ENCODE measurements around the gene IGFL1.
"Not testable (repeated sequence)": the region's sequence is repeated elsewhere in the genome, so short reads cannot be mapped to it uniquely, and the experiment has no call there.

The IGFL1 gene

DNA sequence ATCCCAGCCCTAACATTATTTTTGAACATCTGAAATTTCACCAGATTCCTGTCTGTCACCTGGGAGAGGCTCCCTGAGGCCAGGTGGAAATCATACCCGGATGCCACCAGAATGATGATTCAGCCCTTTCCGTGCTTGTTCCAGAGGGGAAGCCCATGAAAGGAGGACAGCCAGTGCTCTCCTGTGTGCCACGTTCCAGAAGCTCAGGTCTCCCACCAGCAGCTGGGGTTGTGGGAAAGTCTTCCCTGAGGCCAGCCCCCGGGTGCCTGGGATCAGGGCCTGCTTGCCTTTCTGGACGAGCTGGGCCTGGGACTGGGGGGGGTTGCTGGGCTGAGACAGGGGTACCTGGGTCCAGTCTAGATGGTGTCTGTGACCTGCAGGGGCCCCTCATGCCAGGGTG lies 25.5 kb upstream of the IGFL1 start:
- TF ChIP-seq, protein P1, sequence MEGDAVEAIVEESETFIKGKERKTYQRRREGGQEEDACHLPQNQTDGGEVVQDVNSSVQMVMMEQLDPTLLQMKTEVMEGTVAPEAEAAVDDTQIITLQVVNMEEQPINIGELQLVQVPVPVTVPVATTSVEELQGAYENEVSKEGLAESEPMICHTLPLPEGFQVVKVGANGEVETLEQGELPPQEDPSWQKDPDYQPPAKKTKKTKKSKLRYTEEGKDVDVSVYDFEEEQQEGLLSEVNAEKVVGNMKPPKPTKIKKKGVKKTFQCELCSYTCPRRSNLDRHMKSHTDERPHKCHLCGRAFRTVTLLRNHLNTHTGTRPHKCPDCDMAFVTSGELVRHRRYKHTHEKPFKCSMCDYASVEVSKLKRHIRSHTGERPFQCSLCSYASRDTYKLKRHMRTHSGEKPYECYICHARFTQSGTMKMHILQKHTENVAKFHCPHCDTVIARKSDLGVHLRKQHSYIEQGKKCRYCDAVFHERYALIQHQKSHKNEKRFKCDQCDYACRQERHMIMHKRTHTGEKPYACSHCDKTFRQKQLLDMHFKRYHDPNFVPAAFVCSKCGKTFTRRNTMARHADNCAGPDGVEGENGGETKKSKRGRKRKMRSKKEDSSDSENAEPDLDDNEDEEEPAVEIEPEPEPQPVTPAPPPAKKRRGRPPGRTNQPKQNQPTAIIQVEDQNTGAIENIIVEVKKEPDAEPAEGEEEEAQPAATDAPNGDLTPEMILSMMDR (IDR thresholded peaks at IDR 0.05; ENCODE audit: low read depth, low read length), result no peak
- DNase-seq (ENCODE audit: low read depth in 2 of 2), result no peak
- no peak overlapping the region for H3K4me3 ChIP-seq (replicated peaks in 1 of 2; ENCODE audit: low read depth in 2 of 2, low read length in 2 of 2)

DNA sequence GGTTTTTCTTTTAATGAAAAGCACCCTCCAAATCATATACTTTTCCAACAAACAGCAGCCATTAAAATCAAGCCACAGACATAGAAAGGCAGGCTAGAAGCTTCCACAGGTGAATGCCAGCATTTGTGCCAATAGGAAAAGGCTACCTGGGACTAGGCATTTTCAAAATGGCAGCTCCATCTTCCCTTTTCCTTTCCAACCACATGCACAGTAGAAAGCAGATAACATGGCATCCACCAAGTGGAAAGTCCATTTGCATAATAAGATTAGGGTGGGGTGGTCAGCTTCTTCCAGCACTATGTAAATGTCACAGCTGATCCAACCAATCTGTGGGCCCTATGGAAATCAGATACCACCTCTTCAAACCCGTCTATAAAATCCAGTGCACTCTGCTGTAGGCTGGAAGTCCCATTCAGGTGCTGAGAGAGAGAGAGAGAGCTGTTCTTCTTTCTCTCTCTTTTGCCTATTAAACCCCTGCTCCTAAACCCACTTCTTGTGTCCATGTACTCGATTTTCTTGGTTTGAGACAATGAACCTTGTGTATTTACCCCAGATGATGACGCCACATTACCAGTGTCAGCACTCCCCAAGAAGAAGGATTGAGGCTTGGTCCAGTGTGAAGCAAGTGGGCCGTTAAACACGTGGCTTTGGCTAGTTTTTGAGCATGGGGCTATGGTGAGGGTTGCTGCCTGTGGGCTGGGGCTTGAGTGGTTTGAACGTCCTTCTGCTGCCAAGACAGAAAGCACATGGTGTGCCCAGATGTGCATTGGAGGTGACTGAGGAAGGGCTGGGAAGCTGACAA lies 24.2 kb upstream of the IGFL1 start:
- TF ChIP-seq, protein P1 (IDR thresholded peaks at IDR 0.05; ENCODE audit: low read depth, low read length), result no peak

DNA sequence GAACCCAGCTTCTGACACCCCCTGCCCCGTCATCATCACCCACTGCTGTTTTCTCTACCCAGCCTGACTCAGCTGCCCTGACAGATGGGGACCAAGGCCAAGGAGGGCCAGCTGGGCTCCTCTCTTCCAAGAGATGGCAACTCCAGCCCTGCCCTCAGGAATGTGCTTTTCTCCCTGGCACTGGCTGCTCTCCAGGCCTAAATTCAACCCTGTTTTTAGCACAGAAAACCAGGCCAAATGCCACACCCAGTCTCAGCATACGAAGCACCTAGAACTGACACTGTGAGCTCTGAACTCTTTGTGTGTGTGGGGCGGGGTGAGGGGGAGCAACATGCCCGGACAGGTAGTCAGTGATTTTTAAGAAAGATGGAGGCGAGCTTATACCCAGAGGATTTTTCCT lies 23.4 kb upstream of the IGFL1 start:
- TF ChIP-seq, protein P1 (IDR thresholded peaks at IDR 0.05; ENCODE audit: low read depth, low read length), result no peak
- no peak for DNase-seq (ENCODE audit: low read depth in 2 of 2)
- no peak overlapping the region for H3K4me3 ChIP-seq (replicated peaks in 1 of 2; ENCODE audit: low read depth in 2 of 2, low read length in 2 of 2)

More for the DNA sequence above, 24.2 kb upstream of the IGFL1 start:
- no peak for DNase-seq (ENCODE audit: low read depth in 2 of 2)
- H3K4me3 ChIP-seq (replicated peaks in 1 of 2; ENCODE audit: low read depth in 2 of 2, low read length in 2 of 2), result no peak overlapping the region

DNA sequence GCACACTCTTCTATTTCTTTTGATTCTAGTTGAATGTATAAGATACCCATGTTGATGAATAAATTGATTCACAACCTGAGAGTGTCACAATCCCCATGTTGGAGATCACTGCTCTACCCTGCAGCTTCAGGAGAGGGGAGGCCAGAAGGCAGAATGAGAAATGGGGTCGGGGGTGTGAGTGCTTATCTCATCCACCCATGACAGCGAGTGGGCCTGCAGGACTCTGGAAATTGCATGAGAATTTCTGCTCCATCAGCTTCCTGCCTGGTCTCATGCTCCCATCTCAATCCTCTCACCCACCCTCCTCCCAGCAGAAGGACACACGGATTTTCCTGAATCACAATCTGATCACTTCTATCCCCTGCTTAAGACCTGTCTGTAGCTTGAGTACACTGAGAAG lies 22.9 kb upstream of the IGFL1 start:
- TF ChIP-seq, protein P1 (IDR thresholded peaks at IDR 0.05; ENCODE audit: low read depth, low read length), result no peak
- no peak for DNase-seq (ENCODE audit: low read depth in 2 of 2)
- H3K4me3 ChIP-seq (replicated peaks in 1 of 2; ENCODE audit: low read depth in 2 of 2, low read length in 2 of 2), result no peak overlapping the region

DNA sequence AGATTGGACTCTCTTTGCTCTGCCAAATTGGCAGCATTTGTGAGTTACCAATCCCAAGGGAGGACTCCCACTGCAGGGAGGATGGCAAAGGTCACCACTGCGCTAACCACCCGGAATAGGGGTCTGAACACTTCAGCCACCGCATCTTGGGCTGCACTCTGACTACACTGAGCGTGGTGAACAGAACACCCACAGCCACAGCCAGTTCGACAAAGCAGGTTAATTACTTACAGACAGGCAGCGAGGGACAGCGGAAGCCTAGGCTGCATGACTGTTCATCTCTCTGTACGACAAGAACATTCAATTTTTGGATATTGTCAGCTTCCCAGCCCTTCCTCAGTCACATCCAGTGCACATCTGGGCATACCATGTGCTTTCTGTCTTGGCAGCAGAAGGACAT lies 21.7 kb upstream of the IGFL1 start:
- H3K4me3 ChIP-seq (replicated peaks in 1 of 2; ENCODE audit: low read depth in 2 of 2, low read length in 2 of 2); DNase-seq (ENCODE audit: low read depth in 2 of 2): not testable (repeated sequence)

DNA sequence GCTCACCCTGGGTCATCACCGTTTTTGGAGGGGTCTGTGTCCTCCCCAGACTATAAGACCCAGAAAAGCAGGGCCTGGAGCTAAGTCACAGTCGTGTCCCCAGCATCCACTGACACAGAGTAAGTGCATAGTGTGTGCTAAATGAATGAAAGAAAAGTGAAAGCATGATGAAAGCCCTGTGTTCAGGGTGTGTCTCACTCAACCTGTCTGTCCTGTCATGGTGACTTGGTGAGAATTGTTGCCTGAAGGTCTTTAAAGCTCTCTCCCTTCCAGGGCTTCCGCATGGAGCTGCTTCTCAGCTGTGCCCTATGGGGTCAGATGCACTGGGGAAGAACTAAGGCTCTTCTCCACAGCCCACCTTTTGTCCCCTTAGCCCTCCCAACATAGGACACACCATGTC lies 20.5 kb upstream of the IGFL1 start:
- TF ChIP-seq, protein P1 (IDR thresholded peaks at IDR 0.05; ENCODE audit: low read depth, low read length), result no peak
- DNase-seq (ENCODE audit: low read depth in 2 of 2), result no peak

DNA sequence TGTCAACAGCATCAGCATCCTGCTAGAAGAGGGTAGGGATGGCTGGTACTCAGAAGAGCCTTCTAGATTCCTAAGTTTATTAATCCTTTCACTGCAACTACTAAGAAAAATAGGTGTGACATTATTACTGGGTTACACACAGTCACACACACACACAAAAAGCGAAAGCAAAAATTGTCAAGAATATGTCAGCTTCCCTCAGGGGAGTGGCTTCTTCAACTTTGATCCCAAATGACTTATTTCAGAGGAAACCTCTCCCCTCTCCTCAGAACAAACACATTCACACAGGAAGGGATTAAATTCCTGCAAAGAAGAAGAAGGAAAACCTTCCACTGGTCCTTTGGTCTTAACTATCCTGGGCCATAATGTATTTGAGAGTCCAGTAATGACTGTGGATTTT lies 20.1 kb upstream of the IGFL1 start:
- TF ChIP-seq, protein P1 (IDR thresholded peaks at IDR 0.05; ENCODE audit: low read depth, low read length), result no peak
- no peak for DNase-seq (ENCODE audit: low read depth in 2 of 2)
- H3K4me3 ChIP-seq (replicated peaks in 1 of 2; ENCODE audit: low read depth in 2 of 2, low read length in 2 of 2), result no peak overlapping the region

More for the DNA sequence above, 20.5 kb upstream of the IGFL1 start:
- H3K4me3 ChIP-seq (replicated peaks in 1 of 2; ENCODE audit: low read depth in 2 of 2, low read length in 2 of 2), result no peak overlapping the region
